Keratinocyte (primary cell): Measurements from ENCODE around the gene TRAF7. TPM values are rescaled to one million over a fixed set of nuclear protein-coding genes. Genes with fewer than 3 reads are reported as not detected.

Source experiments
- DNase-seq: peaks from one replicate; pipeline ENCODE4 v3.0.0-alpha.2; 2011; ENCODE audit warnings: low read depth, missing footprints, low spot score
- FAIRE-seq: peaks from 2 replicates; lab custom pipeline; 2011; peaks lifted over from hg19 to GRCh38; lab: Jason Lieb, UNC
- H2AFZ ChIP-seq: 2 replicates; pipeline ENCODE4 v1.6.0; 2012; ENCODE audit warnings: low read length, control low read depth, inconsistent platforms; ENCODE audit not compliant: control insufficient read depth
- H3K27ac ChIP-seq: 2 replicates; pipeline ENCODE4 v1.5.1; 2011; ENCODE audit warnings: low read length; ENCODE audit not compliant: control insufficient read depth, insufficient read depth
- H3K27me3 ChIP-seq: 3 replicates; pipeline ENCODE4 v1.6.0; 2011; ENCODE audit warnings: low read length; ENCODE audit not compliant: control insufficient read depth, insufficient read depth; ENCODE audit errors: extremely low read depth
- H3K36me3 ChIP-seq, 2 experiments: 2 replicates in 1 of 2; 3 replicates in 1 of 2; pipeline ENCODE4 v1.5.1; 2011; ENCODE audit warnings: low read length in 2 of 2, mild to moderate bottlenecking in 1 of 2; ENCODE audit not compliant: control insufficient read depth in 2 of 2, insufficient read depth in 2 of 2; ENCODE audit errors: extremely low read depth in 1 of 2
- H3K4me1 ChIP-seq: 3 replicates; pipeline ENCODE4 v1.5.1; 2011; ENCODE audit warnings: low read length; ENCODE audit not compliant: control insufficient read depth, insufficient read depth; ENCODE audit errors: extremely low read depth
- H3K4me2 ChIP-seq: 3 replicates; pipeline ENCODE4 v1.6.0; 2011; ENCODE audit warnings: low read depth, low read length; ENCODE audit not compliant: control insufficient read depth, insufficient read depth; ENCODE audit errors: extremely low read depth
- H3K4me3 ChIP-seq, 3 experiments: fragments of 200-600 bp in 1 of 3; sonication (generic) in 1 of 3; 2 replicates in 2 of 3; 3 replicates in 1 of 3; pipeline ENCODE4 v1.5.1; 2011 to 2016; ENCODE audit warnings: low read length in 3 of 3, mild to moderate bottlenecking in 3 of 3, control low read depth in 2 of 3, inconsistent platforms in 1 of 3, low read depth in 1 of 3, mixed read lengths in 1 of 3, mixed run types in 1 of 3, moderate library complexity in 1 of 3; ENCODE audit not compliant: control insufficient read depth in 2 of 3, insufficient read depth in 2 of 3; ENCODE audit errors: extremely low read depth in 1 of 3
- H3K79me2 ChIP-seq: 2 replicates; pipeline ENCODE4 v1.6.0; 2012; ENCODE audit warnings: low read length; ENCODE audit not compliant: control insufficient read depth, insufficient read depth
- H3K9ac ChIP-seq: 3 replicates; pipeline ENCODE4 v1.6.0; 2011; ENCODE audit warnings: low read length; ENCODE audit not compliant: control insufficient read depth, insufficient read depth; ENCODE audit errors: extremely low read depth
- H3K9me1 ChIP-seq: 3 replicates; pipeline ENCODE4 v1.6.0; 2011; ENCODE audit warnings: low read length; ENCODE audit not compliant: control insufficient read depth, insufficient read depth; ENCODE audit errors: extremely low read depth
- H3K9me3 ChIP-seq: 2 replicates; pipeline ENCODE4 v1.5.1; 2012; ENCODE audit warnings: low read depth, low read length; ENCODE audit not compliant: control insufficient read depth
- H4K20me1 ChIP-seq: 3 replicates; pipeline ENCODE4 v1.6.0; 2011; ENCODE audit warnings: low read length; ENCODE audit not compliant: control insufficient read depth, insufficient read depth; ENCODE audit errors: extremely low read depth
- EZH2 ChIP-seq: IDR thresholded peaks from one replicate; pipeline ENCODE4 v1.6.1; 2012; ENCODE audit warnings: inconsistent platforms, mild to moderate bottlenecking, low read length, moderate library complexity
- dilution Hi-C: fragments of 300-500 bp; cut with MboI; formaldehyde crosslinking; loops from one replicate; pipeline ENCODE4 v1.7.0; 2020; ENCODE audit warnings: low sequenced_read_pairs; ENCODE audit not compliant: extremely low pct_ligation_motif_present
- polyA plus RNA-seq, 5 experiments: library from polyadenylated mRNA; depleted of rRNA in 3 of 5; stranded (reverse) in 3 of 5; stranded (forward) in 1 of 5; unstranded in 1 of 5; fragments of >200 nt; gene quantifications; 1 replicate in 1 of 5; 2 replicates in 3 of 5; 3 replicates in 1 of 5; pipeline versions ENCODE4 v1.2.1 to v1.2.3, GENCODE V29; 2011 to 2012; ENCODE audit warnings: missing spikeins in 2 of 5, low read depth in 1 of 5, low replicate concordance in 1 of 5
- TF ChIP-seq, protein P1 (sequence below), 3 experiments: IDR thresholded peaks in 1 of 3; conservative IDR thresholded peaks in 1 of 3; optimal IDR thresholded peaks in 1 of 3; 2 replicates in 2 of 3; 3 replicates in 1 of 3; pipeline versions ENCODE3 to v1.5.1; 2011; ENCODE audit warnings: low read length in 3 of 3, mild to moderate bottlenecking in 3 of 3, moderate library complexity in 2 of 3, control low read depth in 1 of 3, inconsistent platforms in 1 of 3; ENCODE audit not compliant: insufficient read depth in 2 of 3; ENCODE audit errors: extremely low read depth in 1 of 3

The TRAF7 gene
- polyA plus RNA-seq, 1 donor (not counting 4 experiments of a cell fraction or from before 2014, with no cell fraction given), result 38.4 TPM

DNA sequence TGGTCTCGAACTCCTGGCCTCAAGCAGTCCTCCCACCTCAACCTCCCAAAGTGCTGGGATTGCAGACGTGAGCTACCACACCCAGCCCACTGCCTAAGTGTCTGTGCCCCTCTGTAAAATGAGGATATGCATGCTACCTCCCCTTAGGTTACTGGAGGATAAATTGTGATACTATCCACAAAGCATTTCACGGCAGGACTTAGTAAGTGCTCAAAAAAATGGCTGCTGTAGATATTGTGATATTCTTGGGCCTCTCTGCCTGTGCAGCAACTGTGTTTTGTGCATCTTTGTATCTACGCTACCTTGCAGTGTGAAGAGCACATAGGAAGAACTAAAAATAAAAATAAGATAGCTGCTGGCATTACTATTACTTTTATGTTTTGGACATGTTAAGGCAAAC lies 42.7 kb downstream of the TRAF7 start:
- DNase-seq (no peak), FAIRE-seq (no peak)
- TF ChIP-seq EZH2, result no peak
- TF ChIP-seq, protein P1, sequence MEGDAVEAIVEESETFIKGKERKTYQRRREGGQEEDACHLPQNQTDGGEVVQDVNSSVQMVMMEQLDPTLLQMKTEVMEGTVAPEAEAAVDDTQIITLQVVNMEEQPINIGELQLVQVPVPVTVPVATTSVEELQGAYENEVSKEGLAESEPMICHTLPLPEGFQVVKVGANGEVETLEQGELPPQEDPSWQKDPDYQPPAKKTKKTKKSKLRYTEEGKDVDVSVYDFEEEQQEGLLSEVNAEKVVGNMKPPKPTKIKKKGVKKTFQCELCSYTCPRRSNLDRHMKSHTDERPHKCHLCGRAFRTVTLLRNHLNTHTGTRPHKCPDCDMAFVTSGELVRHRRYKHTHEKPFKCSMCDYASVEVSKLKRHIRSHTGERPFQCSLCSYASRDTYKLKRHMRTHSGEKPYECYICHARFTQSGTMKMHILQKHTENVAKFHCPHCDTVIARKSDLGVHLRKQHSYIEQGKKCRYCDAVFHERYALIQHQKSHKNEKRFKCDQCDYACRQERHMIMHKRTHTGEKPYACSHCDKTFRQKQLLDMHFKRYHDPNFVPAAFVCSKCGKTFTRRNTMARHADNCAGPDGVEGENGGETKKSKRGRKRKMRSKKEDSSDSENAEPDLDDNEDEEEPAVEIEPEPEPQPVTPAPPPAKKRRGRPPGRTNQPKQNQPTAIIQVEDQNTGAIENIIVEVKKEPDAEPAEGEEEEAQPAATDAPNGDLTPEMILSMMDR (optimal IDR thresholded peaks at IDR 0.05 in 1 of 3, IDR thresholded peaks at IDR 0.05 in 1 of 3, conservative IDR thresholded peaks at IDR 0.05 in 1 of 3; ENCODE audit: extremely low read depth in 1 of 3, insufficient read depth in 2 of 3, low read length in 3 of 3), result no peak
- Histone ChIP-seq H3K79me2 (no peaks in the 10 kb centered on the region), H3K9me3 (no peaks in the 10 kb centered on the region), H3K9ac (no peak overlapping the region), H3K36me3 (no peaks in the 10 kb centered on the region), H3K27ac (no peak overlapping the region), H3K9me1 (no peaks in the 10 kb centered on the region), H4K20me1 (no peaks in the 10 kb centered on the region), H3K27me3 (peaks cover 36% of the 10 kb centered on the region), H2AFZ (no peak overlapping the region), H3K4me3 (no peak overlapping the region), H3K4me1 (peaks cover 16% of the 10 kb centered on the region), H3K4me2 (no peak overlapping the region)
- dilution Hi-C loops, result no loop called here

DNA sequence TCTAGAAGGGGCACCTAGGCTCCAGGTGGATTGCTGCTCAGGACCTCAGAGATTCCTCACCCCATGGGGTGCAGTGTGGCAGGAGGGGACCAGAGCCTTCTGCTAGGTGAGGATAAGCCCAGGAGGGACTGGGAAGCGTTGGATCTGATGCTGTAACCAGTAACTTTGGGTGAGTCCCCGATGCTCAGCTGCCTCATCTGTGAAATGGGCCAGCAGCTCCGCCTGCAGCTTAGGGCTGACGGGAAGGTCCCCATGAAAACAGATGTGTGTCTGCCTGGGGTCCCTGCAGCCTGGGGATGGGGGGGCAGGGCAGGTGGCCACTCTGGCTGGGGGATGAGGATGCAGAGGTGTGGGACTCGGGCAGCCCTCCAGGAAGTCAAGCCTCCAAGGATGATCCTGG lies 43.5 kb downstream of the TRAF7 start:
- H3K36me3 ChIP-seq, result no peaks in the 10 kb centered on the region
- no peaks in the 10 kb centered on the region for H3K9me3 ChIP-seq
- no peaks in the 10 kb centered on the region for H3K9me1 ChIP-seq
- FAIRE-seq (no peak), DNase-seq (no peak)
- dilution Hi-C loops, result no loop called here
- H4K20me1 ChIP-seq, result no peaks in the 10 kb centered on the region
- H3K27me3 ChIP-seq, result peaks cover 28% of the 10 kb centered on the region
- TF ChIP-seq, protein P1 (optimal IDR thresholded peaks at IDR 0.05 in 1 of 3, IDR thresholded peaks at IDR 0.05 in 1 of 3, conservative IDR thresholded peaks at IDR 0.05 in 1 of 3; ENCODE audit: extremely low read depth in 1 of 3, insufficient read depth in 2 of 3, low read length in 3 of 3), result no peak
- TF ChIP-seq EZH2, result no peak
- H3K79me2 ChIP-seq, result no peaks in the 10 kb centered on the region
- H2AFZ ChIP-seq, result no peak overlapping the region
- H3K4me2 ChIP-seq, result no peak overlapping the region
- peaks cover 16% of the 10 kb centered on the region for H3K4me1 ChIP-seq
- no peak overlapping the region for H3K27ac ChIP-seq
- no peak overlapping the region for H3K9ac ChIP-seq
- no peak overlapping the region for H3K4me3 ChIP-seq
